DOHH2 (cell line): Measurements from ENCODE around the gene EPN2.
"Not testable (repeated sequence)": the region's sequence is repeated elsewhere in the genome, so short reads cannot be mapped to it uniquely, and the experiment has no call there.

ENCODE experiments used
- H3F3A ChIP-seq: fragments of 200-600 bp; sonication (generic), shearing (Covaris generic); 2 replicates; pipeline ENCODE4 v1.6.0; 2016; ENCODE audit warnings: antibody characterized with exemption, mild to moderate bottlenecking; ENCODE audit not compliant: control insufficient read depth, insufficient read depth
- H3K27ac ChIP-seq: fragments of 200-600 bp; sonication (generic); 2 replicates; pipeline ENCODE4 v1.5.1; 2014; ENCODE audit warnings: low read depth, mild to moderate bottlenecking, low read length, moderate library complexity
- H3K27me3 ChIP-seq: fragments of 200-600 bp; sonication (generic); 2 replicates; pipeline ENCODE4 v1.6.1; 2014; ENCODE audit warnings: mild to moderate bottlenecking, low read length, mixed read lengths; ENCODE audit not compliant: control insufficient read depth
- H3K36me3 ChIP-seq: fragments of 200-600 bp; sonication (generic); 2 replicates; pipeline ENCODE4 v1.6.1; 2014; ENCODE audit warnings: mild to moderate bottlenecking, low read length, moderate library complexity, mixed read lengths; ENCODE audit not compliant: control insufficient read depth
- H3K4me1 ChIP-seq: fragments of 200-600 bp; sonication (generic); 2 replicates; pipeline ENCODE4 v1.6.1; 2014; ENCODE audit warnings: mild to moderate bottlenecking, low read length, mixed read lengths; ENCODE audit not compliant: control insufficient read depth
- H3K4me2 ChIP-seq: fragments of 200-600 bp; sonication (generic); 2 replicates; pipeline ENCODE4 v1.6.0; 2014; ENCODE audit warnings: mild to moderate bottlenecking, low read length, moderate library complexity
- H3K4me3 ChIP-seq: fragments of 200-600 bp; sonication (generic); 2 replicates; pipeline ENCODE4 v1.5.1; 2014; ENCODE audit warnings: mild to moderate bottlenecking, low read length, mixed read lengths
- H3K79me2 ChIP-seq: fragments of 200-600 bp; sonication (generic); 2 replicates; pipeline ENCODE4 v1.6.1; 2014; ENCODE audit warnings: mild to moderate bottlenecking, low read length, mixed read lengths; ENCODE audit not compliant: control insufficient read depth
- H3K9me2 ChIP-seq: fragments of 200-600 bp; sonication (generic); replicated peaks from 2 replicates; pipeline ENCODE4 v1.6.1; 2014; ENCODE audit warnings: mild to moderate bottlenecking, low read length, mixed read lengths; ENCODE audit not compliant: control insufficient read depth
- H3K9me3 ChIP-seq: fragments of 200-600 bp; sonication (generic); 2 replicates; pipeline ENCODE4 v1.6.1; 2014; ENCODE audit warnings: antibody characterized with exemption, low read length, mixed read lengths; ENCODE audit not compliant: control insufficient read depth, insufficient read depth
- H4K20me1 ChIP-seq: fragments of 200-600 bp; sonication (generic); 2 replicates; pipeline ENCODE4 v1.6.0; 2014; ENCODE audit warnings: low read depth, mild to moderate bottlenecking, antibody characterized with exemption, low read length, moderate library complexity; ENCODE audit not compliant: control insufficient read depth, insufficient read depth

EPN2 gene

GRCh38 chr17:19215074-19215860 lies 21.9 kb upstream of the EPN2 start:
- not testable (repeated sequence) for H3K27ac ChIP-seq, H3K79me2 ChIP-seq, H3K4me2 ChIP-seq, H3K9me3 ChIP-seq, H3K9me2 ChIP-seq, H3F3A ChIP-seq, H3K4me3 ChIP-seq, H3K4me1 ChIP-seq, H3K36me3 ChIP-seq, H4K20me1 ChIP-seq, H3K27me3 ChIP-seq

- not testable (repeated sequence) for H3K36me3 ChIP-seq, H3K4me1 ChIP-seq, H3F3A ChIP-seq, H3K9me3 ChIP-seq, H3K79me2 ChIP-seq, H3K27ac ChIP-seq, H4K20me1 ChIP-seq, H3K27me3 ChIP-seq, H3K4me3 ChIP-seq, H3K9me2 ChIP-seq, H3K4me2 ChIP-seq
Observed at GRCh38 chr17:19216148-19216926, 20.8 kb upstream of the EPN2 start.

GRCh38 chr17:19218914-19219313 lies 18.3 kb upstream of the EPN2 start:
- H3K4me3 ChIP-seq, H3K9me3 ChIP-seq, H3K4me1 ChIP-seq, H3F3A ChIP-seq, H3K36me3 ChIP-seq, H4K20me1 ChIP-seq, H3K27ac ChIP-seq, H3K9me2 ChIP-seq, H3K4me2 ChIP-seq, H3K79me2 ChIP-seq, H3K27me3 ChIP-seq: not testable (repeated sequence)

GRCh38 chr17:19219384-19219783 lies 17.8 kb upstream of the EPN2 start:
- not testable (repeated sequence) for H3K36me3 ChIP-seq

GRCh38 chr17:19220195-19220594 lies 17.0 kb upstream of the EPN2 start:
- not testable (repeated sequence) for H3K79me2 ChIP-seq, H3K27me3 ChIP-seq, H4K20me1 ChIP-seq, H3K27ac ChIP-seq, H3K4me3 ChIP-seq, H3K9me2 ChIP-seq, H3K4me1 ChIP-seq, H3K4me2 ChIP-seq, H3K36me3 ChIP-seq, H3F3A ChIP-seq, H3K9me3 ChIP-seq

More at GRCh38 chr17:19219384-19219783, 17.8 kb upstream of the EPN2 start:
- not testable (repeated sequence) for H3K9me3 ChIP-seq, H3K4me2 ChIP-seq, H3K9me2 ChIP-seq, H3K4me1 ChIP-seq, H3K27me3 ChIP-seq, H3K4me3 ChIP-seq, H3K79me2 ChIP-seq, H3F3A ChIP-seq, H3K27ac ChIP-seq, H4K20me1 ChIP-seq

GRCh38 chr17:19226610-19227588 lies 10.3 kb upstream of the EPN2 start:
- not testable (repeated sequence) for H3K36me3 ChIP-seq, H3K4me2 ChIP-seq, H3K4me3 ChIP-seq, H3K9me3 ChIP-seq, H3K27me3 ChIP-seq, H3K9me2 ChIP-seq, H4K20me1 ChIP-seq, H3K4me1 ChIP-seq, H3F3A ChIP-seq, H3K79me2 ChIP-seq, H3K27ac ChIP-seq

- not testable (repeated sequence) for H3K79me2 ChIP-seq
Observed at GRCh38 chr17:19234676-19235075, 2.5 kb upstream of the EPN2 start.

More at GRCh38 chr17:19234676-19235075, 2.5 kb upstream of the EPN2 start:
- H3K4me1 ChIP-seq, H3K9me3 ChIP-seq, H3K4me3 ChIP-seq, H3K27ac ChIP-seq, H3K9me2 ChIP-seq, H3K36me3 ChIP-seq, H3K4me2 ChIP-seq, H4K20me1 ChIP-seq, H3F3A ChIP-seq: not testable (repeated sequence)
- peaks cover 12% of the 10 kb centered on the region for H3K27me3 ChIP-seq
